NCI-H2196 (cell line): ENCODE data around the gene DHCR7.

ENCODE experiments used
- DNase-seq: peaks from one replicate; lab custom pipeline; 2025; ENCODE audit not compliant: unreplicated experiment; lab: John Stamatoyannopoulos, UW

DHCR7 gene

GRCh38 chr11:71448257-71449171 lies at the start of gene DHCR7:
TSS of gene DHCR7 (minus strand) at chr11:71448393. CDS start at chr11:71444952, 3,441 bp downstream.
- peak; percentile 94 for DNase-seq

- DNase-seq = no peak
Measured at GRCh38 chr11:71496421-71496820, 48.2 kb upstream of the DHCR7 start.

GRCh38 chr11:71495286-71496230 lies 47.4 kb upstream of the DHCR7 start:
- no peak for DNase-seq

- DNase-seq = no peak
Measured at GRCh38 chr11:71491940-71492339, 43.7 kb upstream of the DHCR7 start.

- DNase-seq = no peak
Measured at GRCh38 chr11:71491531-71491930, 43.3 kb upstream of the DHCR7 start.

- DNase-seq = no peak
Measured at GRCh38 chr11:71490731-71491390, 42.7 kb upstream of the DHCR7 start.

- DNase-seq = no peak
Measured at GRCh38 chr11:71490044-71490730, 42.0 kb upstream of the DHCR7 start.

- DNase-seq = no peak
Measured at GRCh38 chr11:71489311-71490043, 41.3 kb upstream of the DHCR7 start.

GRCh38 chr11:71488681-71489270 lies 40.6 kb upstream of the DHCR7 start:
- no peak for DNase-seq

DNA sequence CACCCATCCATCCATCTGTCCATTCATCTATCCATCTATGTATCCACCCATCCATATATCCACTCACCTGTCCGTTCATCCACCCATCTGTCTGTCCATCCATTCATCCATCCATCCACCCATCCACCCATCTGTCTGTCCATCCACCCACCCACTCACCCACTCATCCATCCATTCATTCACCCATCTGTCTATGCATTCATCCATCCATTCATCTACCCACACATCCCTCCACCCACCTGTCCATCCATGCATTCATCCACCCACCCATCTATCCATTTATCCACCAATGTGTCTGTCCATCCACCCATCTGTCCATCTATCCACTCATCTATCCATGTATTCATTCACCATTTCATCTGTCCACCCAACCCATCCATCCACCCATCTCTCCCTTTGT lies 38.1 kb upstream of the DHCR7 start:
- no peak for DNase-seq

GRCh38 chr11:71485466-71485865 lies 37.3 kb upstream of the DHCR7 start:
- DNase-seq = no peak

DNA sequence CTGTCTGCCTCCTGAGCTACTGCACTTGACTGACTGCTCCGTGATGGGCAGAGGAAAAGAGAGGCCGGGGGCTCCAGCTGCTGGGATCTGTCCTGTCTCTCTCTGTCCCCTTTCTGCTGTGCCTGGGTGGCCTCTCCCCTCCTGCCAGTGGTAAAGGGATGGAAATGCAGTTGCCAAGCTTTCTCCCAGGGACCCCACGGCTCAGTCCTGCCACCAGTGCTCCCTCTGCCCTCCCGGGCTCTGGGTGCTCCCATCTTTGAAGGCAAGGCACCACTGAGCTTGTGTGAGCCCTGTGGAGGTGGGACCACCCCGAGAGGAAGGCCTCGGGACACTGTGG lies 36.8 kb upstream of the DHCR7 start:
- DNase-seq = no peak

- no peak for DNase-seq
Measured at GRCh38 chr11:71484248-71485062, 36.3 kb upstream of the DHCR7 start.

- DNase-seq = no peak
Measured at GRCh38 chr11:71483692-71484091, 35.5 kb upstream of the DHCR7 start.

GRCh38 chr11:71482746-71483364 lies 34.7 kb upstream of the DHCR7 start:
- no peak for DNase-seq

- DNase-seq = no peak
Measured at GRCh38 chr11:71482216-71482615, 34.0 kb upstream of the DHCR7 start.

DNA sequence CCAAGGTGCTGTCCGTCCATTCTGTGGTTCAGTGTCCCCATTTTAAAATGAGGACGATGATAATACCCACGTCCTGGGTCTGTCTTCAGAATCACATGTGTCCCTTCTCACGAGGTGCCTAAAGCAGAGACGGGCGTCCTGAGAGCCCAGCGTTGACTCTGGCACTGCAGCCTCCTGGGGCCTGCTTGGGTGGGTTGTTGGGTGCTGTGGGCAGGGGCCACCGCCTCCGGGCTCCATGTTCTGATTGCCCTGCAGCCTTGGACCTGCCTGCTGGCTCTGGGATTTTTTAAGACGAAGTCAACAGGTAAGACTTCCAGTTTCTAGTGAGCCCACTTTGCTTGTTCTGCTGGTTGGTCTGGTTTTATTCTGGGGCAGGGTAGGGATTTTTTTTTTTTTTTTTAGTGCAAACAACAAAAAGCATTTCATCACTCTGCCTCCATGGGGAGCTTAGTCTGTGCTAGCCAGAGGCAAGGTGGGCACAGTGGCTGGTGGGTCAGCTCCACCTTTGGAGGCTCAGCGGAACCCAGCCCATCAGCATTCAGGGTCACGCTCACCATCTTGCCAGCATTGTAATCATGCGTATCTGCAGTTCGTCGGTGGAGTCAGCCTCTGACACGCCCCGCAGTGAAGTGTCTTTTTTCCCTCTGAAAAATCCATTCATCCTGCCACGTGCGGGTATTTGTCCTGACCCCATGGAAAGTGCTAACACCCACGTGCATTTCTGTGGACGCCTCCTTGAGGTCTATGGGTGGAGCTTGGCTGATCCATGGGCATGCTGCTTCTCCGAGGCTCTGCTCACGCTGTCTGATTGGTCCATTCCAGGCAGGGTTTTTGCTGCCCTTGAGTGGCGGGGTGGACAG lies 33.1 kb upstream of the DHCR7 start:
- DNase-seq = no peak

GRCh38 chr11:71478528-71478840 lies 30.3 kb upstream of the DHCR7 start:
- no peak for DNase-seq
